HCT116 (cell line): ENCODE measurements around the gene UQCC5. TPM values are rescaled to one million over a fixed set of nuclear protein-coding genes. Genes with fewer than 3 reads are reported as not detected.
A peak's percentile ranks its signal among the peaks of the same experiment; 100 is the strongest.

Experiments used
- ATAC-seq: fragments of 200-7000 bp; cut with Tn5 transposase; 2 replicates; pipeline ENCODE4 v1.9.1; 2020; ENCODE audit warnings: mild to moderate bottlenecking, moderate library complexity
- BruUV-seq: library from RNA; stranded (reverse); fragments of 400-500 nt; replicated peaks from 2 replicates; lab custom pipeline; 2021; lab: Mats Ljungman, UMichigan
- CTCF ChIA-PET: fragments of 300-600 bp; sonication (Branson Sonifier 250); formaldehyde crosslinking; loops from one replicate; lab custom pipeline; 2021; ENCODE audit warnings: antibody characterized with exemption; lab: Charles Lee
- POLR2A ChIA-PET: fragments of 300-600, 350-600 bp; sonication (Branson Sonifier 250); formaldehyde crosslinking; loops from one replicate; lab custom pipeline; 2021; ENCODE audit warnings: antibody characterized with exemption; lab: Charles Lee
- RAD21 ChIA-PET, 2 experiments: fragments of 300-600 bp; sonication (Branson Sonifier 250); formaldehyde crosslinking; loops; one replicate each; lab custom pipeline; 2023; ENCODE audit warnings: low total read pairs in 2 of 2; ENCODE audit not compliant: uncharacterized antibody in 2 of 2, unreplicated experiment in 2 of 2, low non-redundant PET in 1 of 2; lab: Charles Lee
- DNase-seq: peaks from one replicate; pipeline ENCODE4 v3.0.0-alpha.2; 2010; ENCODE audit warnings: low read depth, low spot score
- H2AFZ ChIP-seq: fragments of 200-600 bp; shearing (Covaris generic), sonication (generic); 2 replicates; pipeline ENCODE4 v1.6.1; 2017; ENCODE audit warnings: low read depth, mixed run types, mixed read lengths, antibody characterized with exemption, low read length; ENCODE audit not compliant: poor library complexity, severe bottlenecking
- H3K27ac ChIP-seq: 2 replicates; pipeline ENCODE4 v1.5.1; 2012; ENCODE audit warnings: low read depth, low read length
- H3K27me3 ChIP-seq: fragments of 200-600 bp; sonication (generic); 2 replicates; pipeline ENCODE4 v1.6.1; 2016; ENCODE audit warnings: mixed run types, low read length, mixed read lengths; ENCODE audit not compliant: insufficient read depth
- H3K36me3 ChIP-seq, 2 experiments: fragments of 200-500 bp in 1 of 2; fragments of 200-600 bp in 1 of 2; sonication (Bioruptor generic) in 1 of 2; sonication (generic) in 1 of 2; 2 replicates each; pipeline versions ENCODE4 v1.5.1 to v1.6.1; 2014 to 2016; ENCODE audit warnings: low read length in 2 of 2, inconsistent platforms in 1 of 2, mixed read lengths in 1 of 2, mixed run types in 1 of 2; ENCODE audit not compliant: insufficient read depth in 2 of 2, control insufficient read depth in 1 of 2
- H3K4me1 ChIP-seq, 2 experiments: fragments of 200-600 bp in 1 of 2; sonication (generic) in 1 of 2; 2 replicates each; pipeline versions ENCODE4 v1.5.1 to v1.6.1; 2012 to 2017; ENCODE audit warnings: low read length in 2 of 2, inconsistent platforms in 1 of 2, mild to moderate bottlenecking in 1 of 2, mixed read lengths in 1 of 2, mixed run types in 1 of 2, moderate library complexity in 1 of 2; ENCODE audit not compliant: insufficient read depth in 2 of 2, control insufficient read depth in 1 of 2
- H3K4me2 ChIP-seq: fragments of 200-600 bp; sonication (generic); 2 replicates; pipeline ENCODE4 v1.6.1; 2017; ENCODE audit warnings: mixed run types, low read length, mixed read lengths
- H3K4me3 ChIP-seq, 2 experiments: fragments of 200-600 bp in 1 of 2; sonication (generic) in 1 of 2; replicated peaks in 1 of 2; 2 replicates each; pipeline ENCODE4 v1.5.1; 2011 to 2016; ENCODE audit warnings: low read length in 2 of 2, control low read depth in 1 of 2, low read depth in 1 of 2, mild to moderate bottlenecking in 1 of 2, mixed read lengths in 1 of 2, mixed run types in 1 of 2
- H3K79me2 ChIP-seq: fragments of 200-600 bp; sonication (generic); 2 replicates; pipeline ENCODE4 v1.6.1; 2017; ENCODE audit warnings: mild to moderate bottlenecking, mixed run types, low read length, moderate library complexity, mixed read lengths; ENCODE audit not compliant: insufficient read depth
- H3K9ac ChIP-seq: fragments of 200-600 bp; sonication (generic); 2 replicates; pipeline ENCODE4 v1.6.1; 2016; ENCODE audit warnings: low read length, mixed read lengths
- H3K9me2 ChIP-seq: fragments of 200-600 bp; sonication (generic), shearing (Covaris generic); 2 replicates; pipeline ENCODE4 v1.6.1; 2017; ENCODE audit warnings: mixed run types, mild to moderate bottlenecking, moderate library complexity; ENCODE audit not compliant: insufficient read depth
- H3K9me3 ChIP-seq, 2 experiments: fragments of 200-500 bp in 1 of 2; fragments of 200-600 bp in 1 of 2; sonication (Bioruptor generic) in 1 of 2; sonication (generic) in 1 of 2; 2 replicates each; pipeline ENCODE4 v1.6.1; 2014 to 2017; ENCODE audit warnings: low read length in 2 of 2, mixed read lengths in 2 of 2, inconsistent platforms in 1 of 2, low read depth in 1 of 2, mild to moderate bottlenecking in 1 of 2, mixed run types in 1 of 2, moderate library complexity in 1 of 2; ENCODE audit not compliant: control insufficient read depth in 1 of 2, insufficient read depth in 1 of 2
- H4K20me1 ChIP-seq: fragments of 200-600 bp; sonication (generic), shearing (Covaris generic); 2 replicates; pipeline ENCODE4 v1.6.1; 2017; ENCODE audit warnings: mixed run types, mild to moderate bottlenecking, moderate library complexity; ENCODE audit not compliant: insufficient read depth
- CTCF ChIP-seq, 3 experiments: fragments of 200-600 bp in 1 of 3; sonication (generic) in 1 of 3; IDR thresholded peaks in 2 of 3; conservative IDR thresholded peaks in 1 of 3; 2 replicates each; pipeline ENCODE4 v1.5.1; 2012 to 2017; ENCODE audit warnings: low read depth in 2 of 3, low read length in 2 of 3, antibody characterized with exemption in 1 of 3, borderline replicate concordance in 1 of 3, control low read depth in 1 of 3, mild to moderate bottlenecking in 1 of 3, mixed read lengths in 1 of 3, mixed run types in 1 of 3, moderate library complexity in 1 of 3; ENCODE audit not compliant: insufficient read depth in 1 of 3
- EGR1 ChIP-seq: IDR thresholded peaks from 2 replicates; pipeline ENCODE4 v1.6.1; 2012; ENCODE audit warnings: low read depth
- POLR2A ChIP-seq: IDR thresholded peaks from 2 replicates; pipeline ENCODE4 v1.7.0; 2011; ENCODE audit warnings: borderline replicate concordance; ENCODE audit not compliant: insufficient read depth, insufficient read length; ENCODE audit errors: extremely low read depth
- POLR2AphosphoS5 ChIP-seq: IDR thresholded peaks from 2 replicates; pipeline ENCODE4 v1.6.1; 2011; ENCODE audit warnings: mild to moderate bottlenecking, low read depth, low read length, moderate library complexity
- RAD21 ChIP-seq: IDR thresholded peaks from 2 replicates; pipeline ENCODE4 v1.6.1; 2012; ENCODE audit warnings: low read depth, mild to moderate bottlenecking
- REST ChIP-seq: IDR thresholded peaks from 2 replicates; pipeline ENCODE4 v1.6.1; 2012; ENCODE audit warnings: low read depth
- SP1 ChIP-seq: IDR thresholded peaks from 2 replicates; pipeline ENCODE4 v1.6.1; 2012; ENCODE audit warnings: low read depth
- SRF ChIP-seq: IDR thresholded peaks from 2 replicates; pipeline ENCODE4 v1.6.1; 2012; ENCODE audit warnings: low read depth
- TCF7L2 ChIP-seq: IDR thresholded peaks from 2 replicates; pipeline ENCODE4 v1.7.0; 2011; ENCODE audit warnings: borderline replicate concordance, inconsistent platforms; ENCODE audit not compliant: insufficient read depth, insufficient read length; ENCODE audit errors: extremely low read depth
- ZBTB33 ChIP-seq: IDR thresholded peaks from 2 replicates; pipeline ENCODE4 v1.6.1; 2011; ENCODE audit warnings: mild to moderate bottlenecking, low read length, moderate library complexity; ENCODE audit not compliant: insufficient replicate concordance; ENCODE audit errors: extremely low read depth
- ZNF274 ChIP-seq: fragments of 200-500 bp; sonication (Bioruptor generic); IDR thresholded peaks from 2 replicates; pipeline ENCODE4 v1.6.1; 2014; ENCODE audit warnings: mild to moderate bottlenecking, low read depth, low read length, inconsistent platforms
- intact Hi-C: fragments of 100-400 bp; cut with micrococcal nuclease; formaldehyde crosslinking; loops from 2 replicates; pipeline ENCODE4 v1.10.0; 2022
- total RNA-seq: library from RNA; stranded (reverse); gene quantifications from one replicate; pipeline ENCODE4 v1.2.1, GENCODE V29; 2021; ENCODE audit not compliant: unreplicated experiment

Gene UQCC5
- total RNA-seq, 1 experiment from 2014 or later = 14.1 TPM

- H3K79me2 ChIP-seq = peaks cover 39% of the 10 kb centered on the region
- intact Hi-C loops = no loop called here
- peak overlapping the region; percentile 92 for H3K4me2 ChIP-seq
- H3K4me1 ChIP-seq = peaks cover 11 to 37% of the 10 kb centered on the region in 2 experiments; a peak in 3 of 4 replicates
- RAD21 ChIA-PET = no interaction called here
- no peaks in the 10 kb centered on the region for H3K9me3 ChIP-seq
- H4K20me1 ChIP-seq = no peaks in the 10 kb centered on the region
- no peak overlapping the region for H2AFZ ChIP-seq
- no peak for DNase-seq
- TF ChIP-seq ZBTB33 = no peak
- no peak for TF ChIP-seq TCF7L2
- TF ChIP-seq REST = no peak
- TF ChIP-seq EGR1 = no peak
- no peak for TF ChIP-seq POLR2A
- no peak for TF ChIP-seq ZNF274
- no peak for TF ChIP-seq CTCF (IDR thresholded peaks at IDR 0.05 in 2 of 3, conservative IDR thresholded peaks at IDR 0.05 in 1 of 3; ENCODE audit: borderline replicate concordance in 1 of 3, insufficient read depth in 1 of 3, low read depth in 2 of 3, low read length in 2 of 3)
- no peak for TF ChIP-seq RAD21
- TF ChIP-seq SRF = no peak
- TF ChIP-seq SP1 = no peak
- TF ChIP-seq POLR2AphosphoS5 = no peak; the same call in 1 of the 2 replicates
- BruUV-seq = no TSS peak
- POLR2A ChIA-PET = no interaction called here
- CTCF ChIA-PET = no interaction called here
- peaks cover 5 to 7% of the 10 kb centered on the region in 2 experiments; a peak in 3 of 4 replicates for H3K36me3 ChIP-seq
- no peaks in the 10 kb centered on the region for H3K27me3 ChIP-seq
- peak overlapping the region; percentile 72 to 79 for H3K4me3 ChIP-seq
- H3K9ac ChIP-seq = peak overlapping the region; percentile 91
- ATAC-seq = no peak
- peak overlapping the region; percentile 91 for H3K27ac ChIP-seq
- H3K9me2 ChIP-seq = no peaks in the 10 kb centered on the region
Observed at GRCh38 chr3:52532517-52532837, 3.9 kb upstream of the UQCC5 start.
